GM12865 (cell line): ENCODE measurements around the gene CENPH.
"Not testable (repeated sequence)": the region's sequence is repeated elsewhere in the genome, so short reads cannot be mapped to it uniquely, and the experiment has no call there.

ENCODE experiments used
- DNase-seq: peaks from one replicate; pipeline ENCODE4 v3.0.0; 2010; ENCODE audit warnings: low read depth
- H3K4me3 ChIP-seq: 2 replicates; pipeline ENCODE4 v1.5.1; 2011; ENCODE audit warnings: mild to moderate bottlenecking, low read depth, low read length, control low read depth
- CTCF ChIP-seq: IDR thresholded peaks from 2 replicates; pipeline ENCODE4 v1.5.1; 2011; ENCODE audit warnings: low read length, control low read depth, low read depth, inconsistent platforms; ENCODE audit not compliant: insufficient read depth; ENCODE audit errors: missing control alignments

CENPH gene

GRCh38 chr5:69158039-69158438 is 31.3 kb upstream of the CENPH start:
- DNase-seq, result no peak
- TF ChIP-seq CTCF, result no peak

GRCh38 chr5:69160651-69161050 is 28.7 kb upstream of the CENPH start:
- TF ChIP-seq CTCF, result no peak
- H3K4me3 ChIP-seq, result no peak overlapping the region
- DNase-seq, result no peak

More at GRCh38 chr5:69158039-69158438, 31.3 kb upstream of the CENPH start:
- no peak overlapping the region for H3K4me3 ChIP-seq

- peak; percentile 99 for DNase-seq
- peak within 1 kb of the TSS; percentile 83 for H3K4me3 ChIP-seq
- TF ChIP-seq CTCF, result no peak
Observed at GRCh38 chr5:69166686-69167492, 22.5 kb upstream of the CENPH start, which contains the start of gene CCNB1. Gene CCNB1, plus strand, starts transcription at chr5:69167150. Its CDS starts 113 bp downstream, at chr5:69167263.

GRCh38 chr5:69167493-69167855 is 21.9 kb upstream of the CENPH start:
- no peak for TF ChIP-seq CTCF
- peak overlapping the region; percentile 83 for H3K4me3 ChIP-seq
- peak; percentile 28 for DNase-seq

GRCh38 chr5:69167929-69168328 is 21.5 kb upstream of the CENPH start:
- H3K4me3 ChIP-seq, result peak overlapping the region; percentile 83
- no peak for DNase-seq
- no peak for TF ChIP-seq CTCF

GRCh38 chr5:69170495-69170894 is 18.9 kb upstream of the CENPH start:
- TF ChIP-seq CTCF, result no peak
- H3K4me3 ChIP-seq, result no peak overlapping the region
- DNase-seq, result no peak

GRCh38 chr5:69170969-69171368 is 18.4 kb upstream of the CENPH start:
- no peak for TF ChIP-seq CTCF
- H3K4me3 ChIP-seq, result no peak overlapping the region
- DNase-seq, result no peak

GRCh38 chr5:69181659-69182293 is 7.6 kb upstream of the CENPH start:
- H3K4me3 ChIP-seq, result not testable (repeated sequence)

More at GRCh38 chr5:69181659-69182293, 7.6 kb upstream of the CENPH start:
- not testable (repeated sequence) for DNase-seq
